ENCODE measurements around the gene SEMA5B.

DNA sequence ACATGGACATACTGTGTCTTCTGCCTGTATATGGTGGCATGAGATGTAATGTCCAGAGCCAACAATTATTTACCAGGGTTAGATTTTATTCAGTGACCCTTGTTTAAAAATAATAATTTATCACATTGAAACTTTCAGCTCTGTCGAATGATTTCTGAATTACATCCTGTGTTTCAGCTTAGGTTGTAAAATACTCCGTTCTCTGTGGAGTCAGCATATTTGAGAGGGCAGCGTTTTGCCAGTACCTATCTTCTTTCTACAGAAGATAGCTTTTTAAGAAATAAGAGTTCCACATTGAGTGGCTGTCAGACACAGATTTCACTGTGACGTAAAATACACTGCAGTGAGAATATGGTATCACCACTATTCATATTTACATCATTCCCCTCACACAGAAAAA, 147.4 kb downstream of the SEMA5B start:
- TF ChIP-seq, protein P1, sequence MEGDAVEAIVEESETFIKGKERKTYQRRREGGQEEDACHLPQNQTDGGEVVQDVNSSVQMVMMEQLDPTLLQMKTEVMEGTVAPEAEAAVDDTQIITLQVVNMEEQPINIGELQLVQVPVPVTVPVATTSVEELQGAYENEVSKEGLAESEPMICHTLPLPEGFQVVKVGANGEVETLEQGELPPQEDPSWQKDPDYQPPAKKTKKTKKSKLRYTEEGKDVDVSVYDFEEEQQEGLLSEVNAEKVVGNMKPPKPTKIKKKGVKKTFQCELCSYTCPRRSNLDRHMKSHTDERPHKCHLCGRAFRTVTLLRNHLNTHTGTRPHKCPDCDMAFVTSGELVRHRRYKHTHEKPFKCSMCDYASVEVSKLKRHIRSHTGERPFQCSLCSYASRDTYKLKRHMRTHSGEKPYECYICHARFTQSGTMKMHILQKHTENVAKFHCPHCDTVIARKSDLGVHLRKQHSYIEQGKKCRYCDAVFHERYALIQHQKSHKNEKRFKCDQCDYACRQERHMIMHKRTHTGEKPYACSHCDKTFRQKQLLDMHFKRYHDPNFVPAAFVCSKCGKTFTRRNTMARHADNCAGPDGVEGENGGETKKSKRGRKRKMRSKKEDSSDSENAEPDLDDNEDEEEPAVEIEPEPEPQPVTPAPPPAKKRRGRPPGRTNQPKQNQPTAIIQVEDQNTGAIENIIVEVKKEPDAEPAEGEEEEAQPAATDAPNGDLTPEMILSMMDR (IDR thresholded peaks at IDR 0.05; ENCODE audit: extremely low read depth in 1 of 2, insufficient read depth in 1 of 2, low read depth in 1 of 2, low read length in 2 of 2), result no peak
- TF ChIP-seq, protein P2, sequence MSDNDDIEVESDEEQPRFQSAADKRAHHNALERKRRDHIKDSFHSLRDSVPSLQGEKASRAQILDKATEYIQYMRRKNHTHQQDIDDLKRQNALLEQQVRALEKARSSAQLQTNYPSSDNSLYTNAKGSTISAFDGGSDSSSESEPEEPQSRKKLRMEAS (IDR thresholded peaks at IDR 0.05; ENCODE audit: insufficient read depth, insufficient read length), result no peak
- TF ChIP-seq POLR2AphosphoS5 (IDR thresholded peaks at IDR 0.05; ENCODE audit: insufficient read depth, low read depth, low read length), result no peak
- TF ChIP-seq MYC (IDR thresholded peaks at IDR 0.05; ENCODE audit: low read depth, low read length), result no peak
- no peak for TF ChIP-seq POLR2A (IDR thresholded peaks at IDR 0.05; ENCODE audit: low read depth, low read length)
- TF ChIP-seq EZH2 (IDR thresholded peaks at IDR 0.05; ENCODE audit: borderline replicate concordance, low read depth, low read length, severe bottlenecking), result no peak

Measured in endothelial cell of umbilical vein (primary cell).